Activated CD4-positive, alpha-beta T cell treated with anti-CD3 and anti-CD28 coated beads for 36 hours (primary cell): ENCODE data around the gene DOCK6. TPM values are rescaled to one million over a fixed set of nuclear protein-coding genes. Genes with fewer than 3 reads are reported as not detected.
A peak's percentile ranks its signal among the peaks of the same experiment; 100 is the strongest.

Source experiments
- ATAC-seq: fragments of 200-7000 bp; cut with Tn5 transposase; one replicate; pipeline ENCODE4 v1.10.0; 2021; ENCODE audit warnings: mild to moderate bottlenecking, moderate library complexity
- CTCF ChIA-PET: fragments of 350-600 bp; sonication (Branson Sonifier 250); formaldehyde crosslinking; loops from one replicate; lab custom pipeline; 2021; ENCODE audit warnings: antibody characterized with exemption; lab: Charles Lee
- POLR2A ChIA-PET: fragments of 350-600 bp; sonication (Branson Sonifier 250); formaldehyde crosslinking; loops from one replicate; lab custom pipeline; 2021; ENCODE audit warnings: antibody characterized with exemption, inconsistent platforms; lab: Charles Lee
- DNase-seq: peaks from one replicate; pipeline ENCODE4 v3.0.0-alpha.2; 2020
- H3K27ac Mint-ChIP-seq: one replicate; pipeline ENCODE4 v1.8.0; 2021; ENCODE audit warnings: mixed read lengths
- H3K27me3 Mint-ChIP-seq: one replicate; pipeline ENCODE4 v1.8.0; 2021; ENCODE audit warnings: mixed read lengths
- H3K36me3 Mint-ChIP-seq: one replicate; pipeline ENCODE4 v1.8.0; 2021; ENCODE audit warnings: low read depth, mixed read lengths
- H3K4me1 Mint-ChIP-seq: one replicate; pipeline ENCODE4 v1.8.0; 2021; ENCODE audit warnings: mixed read lengths
- H3K4me3 Mint-ChIP-seq: one replicate; pipeline ENCODE4 v1.8.0; 2021; ENCODE audit warnings: mild to moderate bottlenecking, moderate library complexity, mixed read lengths
- H3K9me3 Mint-ChIP-seq: one replicate; pipeline ENCODE4 v1.8.0; 2021; ENCODE audit warnings: low read depth, mixed read lengths
- intact Hi-C, 2 experiments: fragments of 100-400 bp; cut with DNase I in 1 of 2; cut with micrococcal nuclease in 1 of 2; formaldehyde crosslinking; loops; one replicate each; pipeline versions ENCODE4 v1.14.2 to v1.15.1; 2022 to 2024; cut with DNase I, micrococcal nuclease
- total RNA-seq, 2 experiments: library from RNA; stranded (reverse); gene quantifications; one replicate each; pipeline ENCODE4 v1.2.3, GENCODE V29; 2021

DOCK6 gene
- total RNA-seq, 2 experiments from 2014 or later, result 2.8 to 4.6 TPM

GRCh38 chr19:11254666-11255065 lies 7.7 kb downstream of the DOCK6 start:
- intact Hi-C loops, result no loop called here

GRCh38 chr19:11252665-11253355 lies 9.5 kb downstream of the DOCK6 start:
- no peak overlapping the region for H3K4me3 Mint-ChIP-seq
- CTCF ChIA-PET, result no interaction called here
- no peaks in the 10 kb centered on the region for H3K9me3 Mint-ChIP-seq
- ATAC-seq (no peak), DNase-seq (no peak)
- H3K27ac Mint-ChIP-seq, result no peak overlapping the region
- H3K27me3 Mint-ChIP-seq, result no peaks in the 10 kb centered on the region
- POLR2A ChIA-PET, result no interaction called here
- no peaks in the 10 kb centered on the region for H3K36me3 Mint-ChIP-seq
- H3K4me1 Mint-ChIP-seq, result no peaks in the 10 kb centered on the region
- intact Hi-C loops, result no loop called here

More at GRCh38 chr19:11254666-11255065, 7.7 kb downstream of the DOCK6 start:
- ATAC-seq, result no peak
- H3K4me1 Mint-ChIP-seq, result no peaks in the 10 kb centered on the region
- H3K27ac Mint-ChIP-seq, result no peak overlapping the region
- no peaks in the 10 kb centered on the region for H3K36me3 Mint-ChIP-seq
- H3K9me3 Mint-ChIP-seq, result no peaks in the 10 kb centered on the region
- peaks cover 2% of the 10 kb centered on the region for H3K27me3 Mint-ChIP-seq
- ChIA-PET CTCF (interaction anchor here (0.9 to 1.5 kb wide), 2 partner anchors 11 to 163 kb away, joined by 3 to 4 read pairs; no protein-coding TSS in a partner anchor), POLR2A (interaction anchor here (0.6 kb wide), 1 partner anchor 18 kb away, joined by 3 read pairs; no protein-coding TSS in a partner anchor)
- DNase-seq, result peak; percentile 16
- no peak overlapping the region for H3K4me3 Mint-ChIP-seq

- ATAC-seq, result no peak
- no peak for DNase-seq
- no peaks in the 10 kb centered on the region for H3K9me3 Mint-ChIP-seq
- H3K27ac Mint-ChIP-seq, result no peak overlapping the region
- no peaks in the 10 kb centered on the region for H3K4me1 Mint-ChIP-seq
- H3K4me3 Mint-ChIP-seq, result no peak overlapping the region
- H3K36me3 Mint-ChIP-seq, result no peaks in the 10 kb centered on the region
- peaks cover 2% of the 10 kb centered on the region for H3K27me3 Mint-ChIP-seq
- CTCF ChIA-PET, result no interaction called here
- POLR2A ChIA-PET, result no interaction called here
- intact Hi-C loops, result no loop called here
These were observed 10.5 kb downstream of the DOCK6 start for GRCh38 chr19:11251650-11252314.

- ChIA-PET CTCF (no interaction called here), POLR2A (interaction anchor here (1.0 kb wide), 1 partner anchor 9 kb away, joined by 4 read pairs; no protein-coding TSS in a partner anchor)
- H3K4me1 Mint-ChIP-seq, result no peaks in the 10 kb centered on the region
- ATAC-seq, result no peak
- no peak overlapping the region for H3K4me3 Mint-ChIP-seq
- no peaks in the 10 kb centered on the region for H3K36me3 Mint-ChIP-seq
- H3K27me3 Mint-ChIP-seq, result peaks cover 6% of the 10 kb centered on the region
- no peaks in the 10 kb centered on the region for H3K9me3 Mint-ChIP-seq
- intact Hi-C loops, result no loop called here
- no peak overlapping the region for H3K27ac Mint-ChIP-seq
- DNase-seq, result no peak
These were observed 11.1 kb downstream of the DOCK6 start for GRCh38 chr19:11251217-11251616.

GRCh38 chr19:11248852-11249251 lies 13.5 kb downstream of the DOCK6 start:
- Mint-ChIP-seq H3K4me3 (no peak overlapping the region), H3K4me1 (peaks cover under 1% of the 10 kb centered on the region), H3K27me3 (peaks cover 7% of the 10 kb centered on the region), H3K27ac (no peak overlapping the region), H3K9me3 (no peaks in the 10 kb centered on the region), H3K36me3 (no peaks in the 10 kb centered on the region)
- CTCF ChIA-PET, result no interaction called here
- no peak for DNase-seq
- intact Hi-C loops, result no loop called here
- POLR2A ChIA-PET, result no interaction called here
- no peak for ATAC-seq

- H3K36me3 Mint-ChIP-seq, result no peaks in the 10 kb centered on the region
- ChIA-PET POLR2A (no interaction called here), CTCF (no interaction called here)
- no peaks in the 10 kb centered on the region for H3K9me3 Mint-ChIP-seq
- H3K27me3 Mint-ChIP-seq, result peaks cover 10% of the 10 kb centered on the region
- H3K27ac Mint-ChIP-seq, result no peak overlapping the region
- intact Hi-C loops, result no loop called here
- H3K4me1 Mint-ChIP-seq, result peaks cover 5% of the 10 kb centered on the region
- DNase-seq (no peak), ATAC-seq (no peak)
- H3K4me3 Mint-ChIP-seq, result no peak overlapping the region
These were observed 14.4 kb downstream of the DOCK6 start for GRCh38 chr19:11247934-11248333.

- CTCF ChIA-PET, result no interaction called here
- peaks cover 11% of the 10 kb centered on the region for H3K27me3 Mint-ChIP-seq
- POLR2A ChIA-PET, result no interaction called here
These were observed 14.9 kb downstream of the DOCK6 start for GRCh38 chr19:11247391-11247790.

GRCh38 chr19:11246941-11247340 lies 15.4 kb downstream of the DOCK6 start:
- no peak for ATAC-seq
- H3K9me3 Mint-ChIP-seq, result no peaks in the 10 kb centered on the region
- peaks cover 11% of the 10 kb centered on the region for H3K27me3 Mint-ChIP-seq
- H3K4me1 Mint-ChIP-seq, result peaks cover 5% of the 10 kb centered on the region
- DNase-seq, result no peak
- intact Hi-C loops, result no loop called here
- no peak overlapping the region for H3K27ac Mint-ChIP-seq
- POLR2A ChIA-PET, result no interaction called here
- CTCF ChIA-PET, result no interaction called here
- H3K4me3 Mint-ChIP-seq, result no peak overlapping the region
- no peaks in the 10 kb centered on the region for H3K36me3 Mint-ChIP-seq

More at GRCh38 chr19:11247391-11247790, 14.9 kb downstream of the DOCK6 start:
- ATAC-seq (no peak), DNase-seq (no peak)
- intact Hi-C loops, result no loop called here
- peaks cover 5% of the 10 kb centered on the region for H3K4me1 Mint-ChIP-seq
- H3K27ac Mint-ChIP-seq, result no peak overlapping the region
- no peaks in the 10 kb centered on the region for H3K36me3 Mint-ChIP-seq
- no peak overlapping the region for H3K4me3 Mint-ChIP-seq
- no peaks in the 10 kb centered on the region for H3K9me3 Mint-ChIP-seq

GRCh38 chr19:11244846-11245589 lies 17.3 kb downstream of the DOCK6 start:
- no peak for ATAC-seq
- H3K4me3 Mint-ChIP-seq, result no peak overlapping the region
- intact Hi-C loops, result no loop called here
- POLR2A ChIA-PET, result no interaction called here
- H3K9me3 Mint-ChIP-seq, result no peaks in the 10 kb centered on the region
- no peak for DNase-seq
- no peak overlapping the region for H3K27ac Mint-ChIP-seq
- H3K27me3 Mint-ChIP-seq, result peaks cover 14% of the 10 kb centered on the region
- no peaks in the 10 kb centered on the region for H3K36me3 Mint-ChIP-seq
- CTCF ChIA-PET, result interaction anchor here (0.7 kb wide), 1 partner anchor 15 kb away, joined by 3 read pairs; no protein-coding TSS in a partner anchor
- peaks cover 5% of the 10 kb centered on the region for H3K4me1 Mint-ChIP-seq

GRCh38 chr19:11243798-11244169 lies 18.5 kb downstream of the DOCK6 start:
- no peak overlapping the region for H3K4me3 Mint-ChIP-seq
- intact Hi-C loops, result loop anchor here in 1 of 2 experiments (1.0 kb wide), 2 partner anchors 46 to 239 kb away; partner anchors contain the start of gene KANK2
- ChIA-PET POLR2A (no interaction called here), CTCF (interaction anchor here (0.5 to 1.8 kb wide), 11 partner anchors 11 to 239 kb away, joined by 3 to 7 read pairs (median 3); partner anchors contain the start of genes ODAD3 and PRKCSH)
- no peak overlapping the region for H3K27ac Mint-ChIP-seq
- H3K9me3 Mint-ChIP-seq, result peaks cover 3% of the 10 kb centered on the region
- H3K27me3 Mint-ChIP-seq, result peaks cover 14% of the 10 kb centered on the region
- DNase-seq, result no peak
- peaks cover 5% of the 10 kb centered on the region for H3K4me1 Mint-ChIP-seq
- H3K36me3 Mint-ChIP-seq, result no peaks in the 10 kb centered on the region
- ATAC-seq, result no peak
